Astrocyte (in vitro differentiated cells and primary cell): Measurements from ENCODE around the gene HES6.

Experiments
- EZH2 ChIP-seq: IDR thresholded peaks from 2 replicates; pipeline ENCODE4 v1.6.1; 2012; ENCODE audit warnings: mild to moderate bottlenecking, low read length, inconsistent platforms; ENCODE audit not compliant: insufficient read depth
- TF ChIP-seq, protein P1 (sequence below): IDR thresholded peaks from 2 replicates; pipeline ENCODE4 v1.5.1; 2011; ENCODE audit warnings: low read depth, mild to moderate bottlenecking, inconsistent platforms, low read length, moderate library complexity; ENCODE audit not compliant: insufficient read depth

DNA sequence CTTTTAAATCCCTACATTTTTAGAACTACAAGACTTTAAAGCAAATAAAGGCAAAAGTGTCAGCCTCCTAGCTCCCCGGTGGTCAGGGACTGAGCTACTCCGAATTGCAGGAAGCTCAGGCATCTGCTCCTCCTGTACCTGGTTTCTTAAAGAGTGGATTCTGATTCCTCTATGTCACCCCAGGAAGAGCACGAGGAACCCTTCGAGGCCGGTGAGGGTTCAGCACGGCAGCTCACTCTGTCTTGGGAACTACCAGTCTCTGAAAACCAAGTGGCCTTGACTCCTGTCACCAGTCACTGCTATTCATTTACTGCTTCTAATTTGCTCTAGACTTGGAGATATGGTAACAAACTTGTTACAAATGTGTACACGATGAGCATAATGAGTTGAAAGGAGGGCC is 46.3 kb upstream of the HES6 start:
- TF ChIP-seq, protein P1, sequence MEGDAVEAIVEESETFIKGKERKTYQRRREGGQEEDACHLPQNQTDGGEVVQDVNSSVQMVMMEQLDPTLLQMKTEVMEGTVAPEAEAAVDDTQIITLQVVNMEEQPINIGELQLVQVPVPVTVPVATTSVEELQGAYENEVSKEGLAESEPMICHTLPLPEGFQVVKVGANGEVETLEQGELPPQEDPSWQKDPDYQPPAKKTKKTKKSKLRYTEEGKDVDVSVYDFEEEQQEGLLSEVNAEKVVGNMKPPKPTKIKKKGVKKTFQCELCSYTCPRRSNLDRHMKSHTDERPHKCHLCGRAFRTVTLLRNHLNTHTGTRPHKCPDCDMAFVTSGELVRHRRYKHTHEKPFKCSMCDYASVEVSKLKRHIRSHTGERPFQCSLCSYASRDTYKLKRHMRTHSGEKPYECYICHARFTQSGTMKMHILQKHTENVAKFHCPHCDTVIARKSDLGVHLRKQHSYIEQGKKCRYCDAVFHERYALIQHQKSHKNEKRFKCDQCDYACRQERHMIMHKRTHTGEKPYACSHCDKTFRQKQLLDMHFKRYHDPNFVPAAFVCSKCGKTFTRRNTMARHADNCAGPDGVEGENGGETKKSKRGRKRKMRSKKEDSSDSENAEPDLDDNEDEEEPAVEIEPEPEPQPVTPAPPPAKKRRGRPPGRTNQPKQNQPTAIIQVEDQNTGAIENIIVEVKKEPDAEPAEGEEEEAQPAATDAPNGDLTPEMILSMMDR = no peak
- no peak for TF ChIP-seq EZH2
